ENCODE results near the gene VPS51.
A peak's percentile ranks its signal among the peaks of the same experiment; 100 is the strongest.
"Not testable (repeated sequence)": the region's sequence is repeated elsewhere in the genome, so short reads cannot be mapped to it uniquely, and the experiment has no call there.

The VPS51 gene

DNA sequence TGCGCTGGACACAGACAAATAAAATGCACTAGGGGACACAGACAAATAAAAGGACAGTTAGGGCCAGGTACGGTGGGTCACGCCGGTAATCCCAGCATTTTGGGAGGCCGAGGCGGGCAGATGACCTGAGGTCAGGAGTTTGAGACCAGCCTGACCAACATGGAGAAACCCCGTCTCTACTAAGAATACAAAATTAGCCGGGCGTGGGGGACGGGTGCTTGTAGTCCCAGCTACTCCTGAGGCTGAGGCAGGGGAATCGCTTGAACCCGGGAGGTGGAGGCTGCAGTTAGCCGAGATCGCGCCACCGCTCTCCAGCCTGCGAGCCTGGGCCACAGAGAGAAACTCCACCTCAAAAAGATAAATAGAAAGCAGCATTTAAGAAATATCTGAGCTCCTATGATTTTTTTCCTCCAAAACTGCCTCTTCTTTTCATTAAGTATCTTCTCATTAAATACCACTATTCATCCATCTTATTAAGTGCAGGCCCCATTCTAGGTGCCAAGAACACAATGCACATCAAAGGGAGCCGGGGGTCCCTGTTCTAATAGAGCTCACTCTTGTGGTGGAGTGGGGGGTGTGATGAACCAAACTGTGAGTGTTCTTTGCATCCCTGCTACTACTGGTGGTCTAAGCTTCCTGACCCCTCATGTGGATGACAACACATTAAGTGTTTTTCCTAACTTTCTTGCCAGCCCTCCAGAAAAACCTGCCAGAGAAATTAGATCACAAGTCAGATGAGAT is 22.3 kb downstream of the VPS51 start:
- DNase-seq (ENCODE audit: extremely low read depth in 1 of 2, low read depth in 1 of 2), result no peak

DNA sequence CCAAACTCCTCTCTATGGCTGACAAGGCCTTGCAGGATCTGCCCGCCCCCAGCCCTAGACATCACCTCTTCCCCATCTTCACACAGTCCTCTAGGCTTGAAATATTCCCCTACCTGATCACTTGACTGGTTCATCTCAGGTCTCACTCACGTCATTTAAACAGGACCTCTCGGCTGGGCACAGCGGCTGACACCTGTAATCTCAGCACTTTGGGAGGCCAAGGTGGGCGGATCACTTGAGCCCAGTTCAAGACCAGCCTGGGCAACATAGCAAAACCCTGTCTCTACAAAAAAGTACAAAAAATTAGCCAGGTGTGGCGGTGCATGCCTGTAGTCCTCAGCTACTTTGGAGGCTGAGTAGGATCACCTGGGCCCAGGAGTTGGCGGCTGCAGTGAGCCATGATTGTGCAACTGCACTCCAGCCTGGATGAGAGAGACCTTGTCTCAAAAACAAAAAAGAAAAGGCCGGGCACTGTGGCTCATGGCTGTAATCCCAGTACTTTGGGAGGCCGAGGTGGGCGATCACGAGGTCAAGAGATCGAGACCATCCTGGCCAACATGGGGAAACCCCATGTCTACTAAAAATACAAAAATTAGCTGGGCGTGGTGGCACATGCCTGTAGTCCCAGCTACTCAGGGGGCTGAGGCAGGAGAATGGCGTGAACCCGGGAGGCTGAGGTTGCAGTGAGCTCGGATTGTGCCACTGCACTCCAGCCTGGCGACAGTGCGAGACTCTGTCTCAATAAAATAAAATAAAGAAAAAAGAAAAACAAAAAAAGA is 23.1 kb downstream of the VPS51 start:
- DNase-seq (ENCODE audit: extremely low read depth in 1 of 2, low read depth in 1 of 2), result not testable (repeated sequence)

DNA sequence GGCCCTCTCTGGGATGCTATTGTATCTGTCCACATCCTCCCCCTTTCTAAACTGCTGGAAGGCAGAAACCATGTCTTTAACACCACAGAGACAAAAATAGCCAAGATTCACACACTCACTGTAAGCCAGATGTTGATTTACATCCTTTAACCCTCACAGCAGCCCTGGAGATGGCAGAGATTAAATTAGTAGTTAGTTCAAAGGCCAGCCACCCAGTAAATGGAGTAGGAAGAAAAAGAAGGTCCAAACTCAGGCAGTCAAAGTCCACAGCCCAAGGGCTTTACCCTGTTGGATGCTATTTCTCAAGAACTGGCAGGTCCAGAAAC is 23.6 kb downstream of the VPS51 start:
- DNase-seq (ENCODE audit: extremely low read depth in 1 of 2, low read depth in 1 of 2), result no peak

DNA sequence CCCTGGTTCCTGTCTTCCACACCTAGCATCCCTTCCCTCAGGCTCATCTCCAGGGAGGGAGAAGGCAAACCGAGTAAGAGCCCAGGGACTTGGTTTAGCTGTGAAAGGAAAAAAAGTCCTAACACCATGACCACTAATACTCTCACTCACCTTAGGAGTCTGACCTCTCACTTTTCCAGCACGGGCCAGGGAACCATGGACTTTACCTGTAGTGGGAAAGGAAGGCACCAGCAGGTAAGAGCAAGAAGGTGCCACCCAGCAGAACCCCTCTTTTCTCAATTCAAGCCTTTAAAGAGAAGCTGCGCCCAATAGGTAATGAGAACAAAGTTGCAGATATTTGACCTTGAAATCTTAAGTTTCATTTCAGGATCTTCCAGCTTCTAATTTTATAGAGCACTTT is 24.8 kb downstream of the VPS51 start:
- no peak for DNase-seq (ENCODE audit: extremely low read depth in 1 of 2, low read depth in 1 of 2)

DNA sequence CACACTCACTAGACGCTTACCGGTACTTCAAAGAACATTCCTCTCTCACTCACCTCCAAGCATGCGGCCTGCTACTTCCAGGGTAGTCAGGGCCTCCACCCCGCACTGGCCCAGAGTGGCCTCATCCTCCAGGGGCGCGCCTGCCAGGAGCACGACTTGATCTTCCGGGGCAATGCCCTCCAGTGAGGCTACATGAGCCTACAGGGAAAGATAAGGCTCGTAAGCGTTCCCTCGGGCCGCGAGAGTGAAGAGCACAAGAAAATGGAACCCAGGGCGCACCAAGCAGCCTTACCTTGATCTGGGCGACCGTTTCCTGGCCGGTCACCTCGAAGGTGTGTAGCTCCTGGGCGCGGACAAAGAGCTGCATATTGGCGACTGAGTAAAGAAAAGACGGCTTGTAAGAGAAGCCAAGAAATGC is 25.4 kb downstream of the VPS51 start:
- no peak for DNase-seq (ENCODE audit: extremely low read depth in 1 of 2, low read depth in 1 of 2)

DNA sequence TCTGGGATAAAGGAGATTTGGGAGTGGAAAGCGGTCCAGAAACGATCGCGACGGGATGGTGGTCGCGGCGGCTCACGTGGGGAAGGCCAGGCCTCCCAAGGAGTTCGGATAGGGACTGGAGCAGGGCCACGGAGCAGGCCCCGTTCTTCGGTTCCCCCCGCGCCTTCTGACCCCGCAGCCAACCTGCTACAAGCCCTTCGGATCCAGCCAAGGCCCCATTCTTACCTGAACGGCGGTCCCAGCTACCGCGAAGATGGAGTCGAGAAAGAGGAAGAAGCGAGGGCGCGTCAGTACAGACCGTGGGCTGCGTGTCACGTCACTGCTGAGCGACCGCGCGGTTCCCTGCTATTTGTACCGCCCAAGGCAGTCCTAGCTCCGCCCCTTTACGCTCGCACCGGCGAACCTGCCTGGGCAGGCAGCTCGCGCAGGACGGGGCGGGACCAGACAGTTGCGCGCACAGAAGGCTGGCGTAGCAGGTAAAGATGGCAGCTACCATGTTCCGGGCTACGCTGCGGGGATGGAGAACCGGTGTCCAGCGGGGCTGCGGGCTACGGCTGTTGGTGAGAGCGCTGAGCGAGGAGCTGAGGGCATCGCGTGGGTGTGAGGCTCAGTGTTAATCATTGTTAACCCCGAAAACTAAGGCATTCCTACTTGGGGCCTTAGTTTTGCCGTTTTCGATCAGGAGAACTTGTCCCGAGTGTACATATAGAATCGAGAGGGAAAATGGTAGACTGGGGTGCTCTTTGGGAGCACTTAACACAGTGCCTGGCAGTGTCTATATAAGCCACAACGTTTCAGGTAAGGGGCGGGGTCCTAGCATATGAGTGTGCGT is 26.1 kb downstream of the VPS51 start, which contains the start of the genes FAU and MRPL49:
TSS of gene FAU (minus strand) at position 270 of the 832 bp plus-strand sequence. CDS start 321 bp downstream, outside the sequence.
TSS of gene MRPL49 (plus strand) at position 457 of the 832 bp plus-strand sequence. CDS start at position 483, 26 bp downstream.
- peak; percentile 95 to 97 for DNase-seq (ENCODE audit: extremely low read depth in 1 of 2, low read depth in 1 of 2)

DNA sequence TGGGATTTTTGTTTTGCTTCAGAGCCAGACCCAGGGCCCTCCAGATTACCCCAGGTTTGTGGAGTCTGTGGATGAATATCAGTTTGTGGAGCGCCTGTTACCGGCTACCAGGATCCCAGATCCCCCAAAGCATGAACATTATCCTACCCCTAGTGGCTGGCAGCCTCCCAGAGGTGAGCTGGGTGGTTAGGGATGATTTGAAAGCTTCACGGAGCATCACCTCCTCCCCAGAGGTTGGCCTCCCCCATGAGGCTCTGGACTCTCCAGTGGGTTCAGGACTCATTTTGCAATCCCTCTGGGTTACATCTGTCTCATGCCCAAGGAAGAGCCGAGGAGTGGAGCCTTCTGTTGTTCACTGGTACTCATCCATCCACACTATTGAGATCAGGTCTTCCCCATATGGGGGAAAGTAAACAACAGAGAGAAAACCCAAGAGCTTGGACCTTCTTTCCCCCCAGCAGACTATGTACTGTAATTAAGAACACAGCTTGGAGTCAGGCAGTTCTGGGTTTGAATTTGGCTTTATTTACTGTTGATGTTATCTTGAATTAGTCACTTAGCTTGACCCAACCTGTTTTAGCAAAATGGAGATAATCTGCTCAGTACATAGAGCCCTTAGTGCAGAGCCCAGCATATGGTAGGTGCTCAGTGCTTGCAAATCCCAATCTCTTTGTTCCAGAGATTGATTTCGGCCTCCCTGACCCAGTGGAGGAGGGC is 28.6 kb downstream of the VPS51 start:
- DNase-seq (ENCODE audit: extremely low read depth in 1 of 2, low read depth in 1 of 2), result no peak

DNA sequence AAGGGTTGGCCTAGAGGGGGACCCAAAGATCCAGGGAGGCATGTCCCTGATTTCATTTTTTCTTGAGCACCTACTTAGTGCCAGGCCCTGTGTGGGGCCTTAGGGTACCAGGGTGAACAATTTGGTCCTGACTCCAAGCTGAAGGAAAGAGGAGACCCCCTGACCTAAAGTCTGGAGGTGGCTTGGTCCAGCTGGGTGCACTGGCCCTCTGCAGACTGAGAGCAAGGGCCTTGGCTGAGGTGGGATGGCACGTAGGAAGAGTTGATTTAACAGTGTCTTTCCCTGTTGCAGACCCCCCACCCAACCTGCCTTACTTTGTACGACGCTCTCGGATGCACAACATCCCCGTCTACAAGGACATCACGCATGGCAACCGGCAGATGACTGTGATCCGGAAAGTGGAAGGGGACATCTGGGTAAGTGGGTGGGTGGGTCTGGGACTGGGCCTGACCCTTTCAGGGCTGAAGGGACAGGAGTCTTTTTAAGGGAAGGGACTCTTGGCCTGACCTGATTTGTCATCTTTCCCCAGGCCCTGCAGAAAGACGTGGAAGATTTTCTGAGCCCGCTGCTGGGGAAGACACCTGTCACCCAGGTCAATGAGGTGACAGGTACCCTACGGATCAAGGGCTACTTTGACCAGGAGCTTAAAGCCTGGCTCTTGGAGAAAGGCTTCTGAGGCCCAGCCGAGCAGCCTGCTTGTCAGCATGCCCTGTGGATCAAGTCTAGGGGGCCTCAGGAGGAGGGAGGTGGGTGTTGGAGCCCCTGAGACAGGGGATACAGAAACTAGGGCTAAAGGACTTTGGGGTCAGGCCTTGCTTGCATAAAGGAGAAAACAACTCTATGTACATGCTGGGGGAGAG is 29.4 kb downstream of the VPS51 start:
- DNase-seq (ENCODE audit: extremely low read depth in 1 of 2, low read depth in 1 of 2), result no peak

DNA sequence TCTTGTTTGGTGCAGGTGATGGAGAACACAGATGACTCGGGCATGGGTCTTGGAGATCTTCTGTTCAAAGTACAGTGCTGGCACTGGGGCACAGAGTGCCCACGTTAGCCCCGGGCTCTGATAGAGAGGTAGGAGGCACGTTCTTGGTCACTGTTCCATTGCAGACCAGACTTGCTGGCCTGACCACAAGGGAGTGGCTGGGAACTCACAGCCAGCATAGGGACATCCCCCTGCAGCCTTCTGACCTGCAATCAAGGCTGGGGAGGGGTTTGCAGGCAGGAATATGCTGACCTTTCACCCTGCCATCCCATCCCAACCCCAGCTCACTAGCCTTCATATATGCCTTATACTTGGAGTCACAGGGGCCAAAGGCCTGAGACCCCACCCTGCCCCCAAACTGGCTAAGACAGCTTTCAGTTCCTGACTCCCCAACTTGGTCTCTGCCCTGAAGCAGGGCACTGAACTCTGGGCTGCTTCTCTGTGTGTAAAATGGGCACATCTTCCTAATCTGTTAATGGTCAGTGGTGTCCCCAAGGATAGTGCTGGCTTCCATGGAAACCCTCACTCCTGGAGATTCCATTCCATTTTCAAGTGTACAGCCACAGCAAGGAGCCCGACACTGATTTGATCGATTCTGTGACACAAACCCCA is 30.7 kb downstream of the VPS51 start:
- DNase-seq (ENCODE audit: extremely low read depth in 1 of 2, low read depth in 1 of 2), result no peak

DNA sequence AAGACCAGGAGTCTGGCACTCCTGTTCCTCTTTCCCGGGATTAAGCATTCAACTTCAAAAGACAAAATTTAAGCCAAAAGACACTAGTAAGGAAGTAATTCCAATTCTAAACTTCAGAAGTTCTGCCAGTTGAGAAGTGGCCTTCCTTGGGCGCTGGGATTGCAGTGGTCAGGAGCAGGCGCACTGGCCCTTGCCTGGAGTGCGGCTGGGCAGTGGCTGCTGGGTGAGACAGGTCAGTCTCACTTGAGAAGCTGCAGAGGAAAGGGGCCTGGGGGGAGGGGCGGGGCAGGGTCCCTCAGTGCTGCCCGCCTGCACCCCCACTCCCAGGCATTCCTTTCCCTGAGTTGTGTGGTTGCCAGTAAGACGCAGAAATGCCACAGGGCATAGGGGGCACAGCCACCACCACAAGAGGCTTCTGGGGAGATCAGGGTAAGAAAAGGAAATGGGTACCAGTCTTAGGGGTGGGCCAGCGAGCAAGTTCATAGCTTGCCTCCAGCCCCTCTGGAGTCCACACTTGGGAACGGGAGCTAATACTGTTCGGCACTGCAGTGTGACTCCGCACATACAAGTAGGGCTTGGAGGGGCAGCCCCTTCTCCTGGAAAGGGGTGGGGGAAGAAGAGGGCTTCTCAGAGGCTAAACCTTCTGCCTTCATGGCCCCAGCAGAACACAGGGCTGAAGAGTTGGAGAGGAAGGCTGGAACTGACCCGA is 31.6 kb downstream of the VPS51 start:
- no peak for DNase-seq (ENCODE audit: extremely low read depth in 1 of 2, low read depth in 1 of 2)

DNA sequence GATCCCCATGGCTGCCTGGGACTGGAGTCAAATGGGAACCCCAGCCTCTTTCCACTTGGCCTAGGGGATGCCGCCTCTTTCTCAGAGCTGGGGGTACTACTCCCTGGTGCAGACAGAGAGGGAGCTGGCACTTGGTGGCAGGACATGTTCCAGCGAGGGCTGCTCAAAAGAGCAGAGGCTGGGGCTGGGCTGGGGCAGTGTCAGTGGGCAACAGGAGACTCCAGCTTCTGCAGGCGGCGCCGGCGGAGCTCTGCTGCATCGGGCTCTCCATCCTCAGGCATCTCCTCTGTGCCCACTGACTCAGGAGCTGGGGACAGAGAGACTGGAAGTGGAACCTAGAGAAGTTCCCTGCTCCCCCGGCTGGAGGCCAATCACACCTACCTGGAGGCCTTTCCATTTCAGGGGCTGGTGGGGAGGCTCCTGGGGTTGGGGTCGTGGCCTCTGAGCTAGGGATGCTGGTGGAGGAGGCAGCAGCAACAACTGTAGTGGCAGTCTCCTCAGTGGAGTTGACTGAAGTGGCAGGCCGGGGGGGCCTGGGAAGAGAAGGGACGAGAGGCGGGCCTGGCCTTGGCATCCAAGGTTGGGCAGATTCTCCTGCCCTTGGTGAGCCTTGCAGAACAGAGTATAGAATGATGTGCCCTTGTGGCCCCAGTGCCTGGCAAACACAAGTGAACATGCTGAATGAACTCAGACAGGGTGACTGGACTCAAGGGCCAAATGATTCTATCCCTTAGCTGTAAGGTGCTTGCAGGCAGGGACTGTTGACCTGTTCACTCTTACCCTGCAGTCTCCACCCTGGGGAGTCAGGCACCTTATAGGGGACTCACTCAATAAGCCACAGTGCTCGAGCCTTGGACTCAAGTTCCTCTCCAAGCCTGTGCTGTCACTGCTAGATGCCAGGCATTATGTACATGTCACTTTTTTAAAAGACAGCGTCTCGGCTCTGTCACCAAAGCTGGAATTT is 32.5 kb downstream of the VPS51 start:
- DNase-seq (ENCODE audit: extremely low read depth in 1 of 2, low read depth in 1 of 2), result no peak

DNA sequence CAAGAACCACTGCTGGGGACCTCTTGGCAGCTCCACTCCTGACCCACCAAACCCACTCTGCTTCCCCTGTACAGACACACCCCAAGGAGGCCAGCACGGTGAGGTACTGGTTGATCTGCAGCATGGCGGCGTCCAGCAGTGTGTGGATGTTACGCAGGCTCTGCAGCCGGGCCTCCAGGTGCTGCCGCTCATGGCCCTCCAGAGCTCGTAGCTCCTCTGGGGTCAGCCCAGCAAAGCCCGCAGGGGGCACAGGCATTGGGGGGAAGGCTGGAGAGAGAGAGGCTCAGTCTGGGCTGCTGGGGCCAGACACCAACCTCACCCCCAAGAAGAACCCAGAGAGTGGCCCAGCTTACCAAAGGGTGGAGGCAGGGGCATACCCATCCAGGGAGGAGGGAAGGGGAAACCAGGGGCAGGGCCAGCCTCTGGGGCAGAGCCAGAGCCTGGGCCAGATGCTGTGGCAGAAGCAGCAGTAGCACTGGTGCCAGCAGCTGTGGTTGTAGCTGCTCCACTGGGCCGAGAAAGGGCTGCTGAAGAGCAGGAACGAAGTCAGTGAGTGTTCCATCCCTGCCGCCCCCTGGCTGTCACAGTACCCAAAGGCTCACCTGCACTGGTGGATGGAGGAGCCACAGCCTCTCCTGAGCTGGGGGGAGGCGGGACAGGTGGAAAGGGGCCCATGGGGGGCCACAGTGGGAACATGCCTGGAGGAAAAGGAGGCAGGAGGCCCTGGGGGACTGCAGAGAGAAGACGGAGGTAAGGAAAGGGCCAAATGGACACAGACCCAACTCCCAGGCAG is 33.8 kb downstream of the VPS51 start:
- DNase-seq (ENCODE audit: extremely low read depth in 1 of 2, low read depth in 1 of 2), result no peak

DNA sequence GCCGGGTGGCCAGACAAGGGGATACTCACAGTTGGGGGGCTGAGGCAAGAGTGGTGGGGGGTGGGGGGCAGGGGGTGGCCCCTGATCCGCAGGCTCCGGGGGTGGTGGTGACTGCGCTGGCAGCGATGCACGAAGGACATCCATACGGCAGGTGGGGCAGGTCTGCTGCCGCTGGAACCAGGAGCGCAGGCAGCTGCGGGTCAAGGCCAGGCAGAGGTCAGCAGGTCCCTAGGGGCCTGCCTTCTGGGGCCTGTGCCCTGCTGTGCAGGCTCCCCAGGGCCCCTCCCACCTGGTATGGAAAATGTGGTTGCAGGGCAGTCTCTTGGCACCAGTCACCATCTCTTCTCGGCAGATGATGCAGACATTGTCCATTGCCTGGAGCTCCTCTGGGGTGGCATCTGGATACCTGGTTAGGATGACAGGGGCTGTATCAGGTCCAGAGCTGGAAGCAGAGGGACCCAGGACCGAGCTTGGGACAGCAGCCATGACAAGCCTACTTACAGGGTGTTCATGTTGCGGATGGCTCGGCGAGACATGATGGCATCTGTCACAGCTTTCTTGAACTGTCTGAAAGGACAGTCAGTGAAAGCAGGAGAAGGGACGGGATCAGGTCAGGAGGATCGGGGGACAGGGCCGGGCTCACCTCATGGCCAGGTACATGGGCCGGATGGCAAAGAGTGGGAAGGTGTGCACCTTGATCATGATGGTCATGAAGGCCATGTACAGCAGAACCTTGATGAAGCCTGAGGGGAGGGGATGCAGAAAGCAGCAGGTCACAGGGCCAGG is 34.8 kb downstream of the VPS51 start:
- no peak for DNase-seq (ENCODE audit: extremely low read depth in 1 of 2, low read depth in 1 of 2)

DNA sequence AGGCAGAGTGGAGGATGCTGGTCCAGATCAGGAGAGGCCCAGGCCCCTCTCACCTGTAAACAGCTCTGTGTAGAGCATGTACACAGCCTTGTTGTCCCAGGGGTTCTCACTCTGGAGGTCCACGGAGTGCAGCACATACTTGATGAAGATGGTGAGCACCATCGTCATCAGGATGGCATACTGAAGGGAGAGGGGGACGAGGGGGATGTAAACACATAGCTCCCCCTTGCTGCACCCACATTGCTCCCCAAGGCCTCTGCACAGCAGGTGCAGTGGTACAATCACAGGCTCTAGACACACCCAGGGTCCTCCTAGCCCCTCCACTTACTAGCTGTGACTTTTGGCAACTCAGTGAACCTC is 35.4 kb downstream of the VPS51 start:
- DNase-seq (ENCODE audit: extremely low read depth in 1 of 2, low read depth in 1 of 2), result no peak

DNA sequence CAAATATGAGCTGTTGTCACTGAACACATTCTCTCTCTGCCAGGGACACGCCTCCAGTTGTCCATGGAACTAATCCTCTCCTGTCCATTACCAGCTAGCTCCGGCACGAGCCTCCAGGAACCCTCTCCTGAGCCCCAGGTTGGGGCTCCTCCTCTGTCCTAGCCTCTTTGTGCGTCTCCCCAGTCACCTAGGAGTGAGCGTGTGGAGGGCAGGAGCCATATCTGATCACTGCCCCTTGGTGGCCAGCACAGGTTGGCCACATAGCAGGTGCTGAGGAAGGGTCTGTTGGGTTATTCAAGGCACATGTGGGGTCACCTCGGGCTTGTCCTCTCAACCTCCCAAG is 35.9 kb downstream of the VPS51 start:
- DNase-seq (ENCODE audit: extremely low read depth in 1 of 2, low read depth in 1 of 2), result no peak
